Measurements from ENCODE around the gene PIN1.

The PIN1 gene

GRCh38 chr19:9891609-9892373, 56.7 kb downstream of the PIN1 start:
- DNase-seq = no peak
